Stomach (tissue), 4 donors: ENCODE data around the gene AXIN2.

ENCODE experiments used
- POLR2A ChIP-seq, 4 donors: fragments of 450-650 bp; IDR thresholded peaks; one replicate each; pipeline ENCODE4 v1.6.1; 2016; ENCODE audit warnings: antibody characterized with exemption in 4 of 4, control low read depth in 2 of 4, mild to moderate bottlenecking in 1 of 4, moderate library complexity in 1 of 4
- POLR2AphosphoS5 ChIP-seq, 3 donors: sonication (generic); formaldehyde crosslinking; IDR thresholded peaks; one replicate each; pipeline ENCODE4 v1.6.1; 2016; ENCODE audit warnings: antibody characterized with exemption in 3 of 3
- TF ChIP-seq, protein P1 (sequence below), 7 experiments: fragments of 450-650 bp in 4 of 7; fragments of 200-600 bp in 3 of 7; sonication (generic) in 3 of 7; IDR thresholded peaks; one replicate each; pipeline ENCODE4 v1.5.1; 2016 to 2019; ENCODE audit warnings: antibody characterized with exemption in 7 of 7, control low read depth in 2 of 7, mild to moderate bottlenecking in 1 of 7

DNA sequence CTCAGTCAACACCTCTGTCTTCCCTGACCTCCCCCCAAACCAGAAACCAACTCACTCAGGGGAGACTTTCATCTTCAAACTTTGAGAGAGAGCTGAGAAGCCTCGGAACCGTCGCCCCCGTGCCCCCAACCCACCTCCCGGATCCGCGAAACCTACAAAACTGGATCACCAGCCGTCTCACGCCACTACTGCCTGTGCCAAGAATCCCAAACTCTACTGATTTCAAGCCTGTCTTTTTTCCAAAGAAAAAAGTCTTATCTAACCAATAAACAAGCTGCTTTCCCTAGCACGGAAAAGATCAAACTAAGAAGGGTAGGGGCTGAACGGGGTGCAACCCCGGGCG, 2.0 kb downstream of the AXIN2 start:
- TF ChIP-seq, protein P1, sequence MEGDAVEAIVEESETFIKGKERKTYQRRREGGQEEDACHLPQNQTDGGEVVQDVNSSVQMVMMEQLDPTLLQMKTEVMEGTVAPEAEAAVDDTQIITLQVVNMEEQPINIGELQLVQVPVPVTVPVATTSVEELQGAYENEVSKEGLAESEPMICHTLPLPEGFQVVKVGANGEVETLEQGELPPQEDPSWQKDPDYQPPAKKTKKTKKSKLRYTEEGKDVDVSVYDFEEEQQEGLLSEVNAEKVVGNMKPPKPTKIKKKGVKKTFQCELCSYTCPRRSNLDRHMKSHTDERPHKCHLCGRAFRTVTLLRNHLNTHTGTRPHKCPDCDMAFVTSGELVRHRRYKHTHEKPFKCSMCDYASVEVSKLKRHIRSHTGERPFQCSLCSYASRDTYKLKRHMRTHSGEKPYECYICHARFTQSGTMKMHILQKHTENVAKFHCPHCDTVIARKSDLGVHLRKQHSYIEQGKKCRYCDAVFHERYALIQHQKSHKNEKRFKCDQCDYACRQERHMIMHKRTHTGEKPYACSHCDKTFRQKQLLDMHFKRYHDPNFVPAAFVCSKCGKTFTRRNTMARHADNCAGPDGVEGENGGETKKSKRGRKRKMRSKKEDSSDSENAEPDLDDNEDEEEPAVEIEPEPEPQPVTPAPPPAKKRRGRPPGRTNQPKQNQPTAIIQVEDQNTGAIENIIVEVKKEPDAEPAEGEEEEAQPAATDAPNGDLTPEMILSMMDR (IDR thresholded peaks at IDR 0.05) = no peak
- TF ChIP-seq POLR2A (IDR thresholded peaks at IDR 0.05) (no peak), POLR2AphosphoS5 (IDR thresholded peaks at IDR 0.05) (no peak)
